T-helper 1 cell treated with Interleukin-12 subunit alpha and Interleukin-12 subunit beta and Interleukin-4 antibody, amounts not matched to agents 30 ng/mL and 1 ng/mL, for 36 hours (primary cell): ENCODE results near the gene DGKB. TPM values are rescaled to one million over a fixed set of nuclear protein-coding genes. Genes with fewer than 3 reads are reported as not detected.

Experiments used
- intact Hi-C: fragments of 100-400 bp; cut with micrococcal nuclease; formaldehyde crosslinking; loops from one replicate; pipeline ENCODE4 v1.15.1; 2024
- total RNA-seq: library from RNA; stranded (reverse); gene quantifications from 2 replicates; pipeline ENCODE4 v1.2.3, GENCODE V29; 2022

Gene DGKB
- total RNA-seq, 1 donor from 2014 or later = not detected

- intact Hi-C loops = loop anchor here (1.0 to 10.0 kb wide), 5 partner anchors 234 to 1410 kb away; no protein-coding TSS in a partner anchor
Observed at GRCh38 chr7:14691034-14691433, 211.5 kb downstream of the DGKB start.

GRCh38 chr7:14690486-14690885 is 212.1 kb downstream of the DGKB start:
- intact Hi-C loops = loop anchor here (5.0 to 10.0 kb wide), 4 partner anchors 233 to 1384 kb away; no protein-coding TSS in a partner anchor

GRCh38 chr7:14690075-14690474 is 212.5 kb downstream of the DGKB start:
- intact Hi-C loops = loop anchor here (5.0 to 10.0 kb wide), 4 partner anchors 233 to 1385 kb away; no protein-coding TSS in a partner anchor

- intact Hi-C loops = no loop called here
Observed at GRCh38 chr7:14688208-14688607, 214.3 kb downstream of the DGKB start.

- intact Hi-C loops = no loop called here
Observed at GRCh38 chr7:14687777-14688176, 214.8 kb downstream of the DGKB start.

DNA sequence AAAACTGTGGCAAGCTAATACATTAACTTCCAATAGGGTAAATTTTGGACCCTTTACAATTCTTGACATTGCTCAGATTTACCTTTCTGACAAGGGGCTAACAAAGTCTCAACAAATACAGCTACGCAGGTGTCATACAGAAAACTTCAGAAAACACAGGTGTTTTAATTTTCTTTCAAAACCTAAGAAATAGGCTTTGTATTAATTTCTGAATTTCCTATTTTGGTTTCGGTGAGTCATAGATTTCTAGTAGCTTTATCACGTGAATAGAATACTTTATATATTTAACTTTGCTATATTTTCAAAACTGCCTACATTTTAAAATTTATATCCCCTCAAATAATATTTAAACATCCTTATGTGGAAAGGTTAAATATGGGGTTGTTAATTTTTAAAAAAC is 215.3 kb downstream of the DGKB start:
- intact Hi-C loops = no loop called here

GRCh38 chr7:14685167-14685566 is 217.4 kb downstream of the DGKB start:
- intact Hi-C loops = no loop called here

DNA sequence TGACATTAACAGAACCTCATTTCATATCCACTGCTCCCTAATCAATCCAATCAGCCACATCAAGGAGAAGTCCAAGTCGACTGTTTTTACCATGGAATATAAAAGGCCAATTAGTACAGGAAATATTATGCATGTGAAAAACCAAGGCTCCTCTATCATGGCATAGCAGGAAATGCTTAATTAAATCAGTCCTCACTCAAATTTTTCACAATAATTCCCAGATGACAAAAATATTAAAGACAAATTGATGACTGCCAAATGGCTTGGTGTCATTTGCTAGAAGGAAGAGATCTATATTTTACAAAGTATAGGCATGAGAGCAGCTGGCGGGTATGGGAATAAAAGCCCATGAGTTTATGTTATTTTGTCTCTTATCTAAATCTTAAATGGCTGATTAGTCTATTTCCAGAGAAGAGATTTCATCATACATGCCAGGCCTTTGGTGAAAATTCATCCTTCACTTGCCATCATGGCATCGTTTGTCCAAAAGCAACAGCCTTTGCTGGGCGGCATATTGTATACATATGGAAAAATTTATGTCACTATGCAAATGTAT is 219.6 kb downstream of the DGKB start:
- intact Hi-C loops = no loop called here

DNA sequence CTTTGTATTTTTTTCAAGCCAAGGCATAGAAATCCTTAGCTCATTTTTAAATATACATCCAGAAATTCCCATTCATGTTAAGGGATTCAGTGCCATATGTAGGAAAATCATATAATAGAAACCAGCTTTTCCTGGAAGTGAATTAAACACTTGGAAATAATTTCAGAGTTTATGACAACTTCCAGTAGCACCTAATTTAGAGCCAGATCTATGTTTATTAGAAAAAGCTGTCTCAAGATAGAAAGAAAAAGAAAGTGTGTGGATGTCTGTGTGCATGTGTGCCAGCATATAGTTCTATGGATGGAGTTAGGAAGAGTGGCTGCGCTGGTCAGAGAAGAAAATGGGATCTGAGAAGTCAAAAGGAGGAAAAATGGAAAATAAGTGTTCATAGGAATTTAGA is 225.7 kb downstream of the DGKB start:
- intact Hi-C loops = no loop called here

- intact Hi-C loops = no loop called here
Observed at GRCh38 chr7:14673202-14673601, 229.3 kb downstream of the DGKB start.

DNA sequence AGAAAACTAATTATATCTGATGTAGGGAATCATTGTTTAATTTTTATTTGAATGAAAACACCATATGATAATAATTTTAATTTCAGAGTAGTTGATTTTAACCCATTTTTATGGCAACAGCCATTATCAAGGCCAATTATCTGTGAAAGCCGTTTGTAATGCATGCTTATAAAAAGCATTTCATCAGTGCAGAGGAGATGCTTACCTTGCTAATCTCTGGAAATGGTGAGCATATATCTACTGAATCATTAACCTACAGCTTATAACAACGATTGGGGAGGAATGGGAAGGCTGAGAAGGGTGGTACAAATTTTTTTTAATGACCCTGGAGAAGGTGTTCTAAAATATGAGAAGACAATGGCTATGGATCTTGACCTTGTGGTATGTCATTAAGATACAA is 235.6 kb downstream of the DGKB start:
- intact Hi-C loops = no loop called here

GRCh38 chr7:14666304-14666703 is 236.2 kb downstream of the DGKB start:
- intact Hi-C loops = no loop called here

DNA sequence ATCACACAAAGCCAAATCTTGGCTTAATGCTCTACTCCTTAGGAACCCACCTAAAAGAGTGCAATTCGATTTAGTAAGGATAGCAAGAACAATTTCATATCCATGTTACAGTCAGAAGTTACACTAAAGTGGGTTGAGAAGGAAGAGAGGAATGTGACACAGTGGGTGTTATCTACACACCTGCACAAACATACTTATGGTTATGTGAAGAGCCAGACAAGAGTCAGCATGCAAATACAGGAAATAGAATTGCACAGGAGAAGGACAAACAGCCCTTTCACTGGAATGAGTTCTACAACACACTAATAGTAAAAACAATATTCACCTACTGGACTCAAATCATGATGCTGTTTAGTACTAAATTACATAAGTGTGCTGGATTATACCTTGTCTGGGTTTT is 262.8 kb downstream of the DGKB start:
- intact Hi-C loops = no loop called here

DNA sequence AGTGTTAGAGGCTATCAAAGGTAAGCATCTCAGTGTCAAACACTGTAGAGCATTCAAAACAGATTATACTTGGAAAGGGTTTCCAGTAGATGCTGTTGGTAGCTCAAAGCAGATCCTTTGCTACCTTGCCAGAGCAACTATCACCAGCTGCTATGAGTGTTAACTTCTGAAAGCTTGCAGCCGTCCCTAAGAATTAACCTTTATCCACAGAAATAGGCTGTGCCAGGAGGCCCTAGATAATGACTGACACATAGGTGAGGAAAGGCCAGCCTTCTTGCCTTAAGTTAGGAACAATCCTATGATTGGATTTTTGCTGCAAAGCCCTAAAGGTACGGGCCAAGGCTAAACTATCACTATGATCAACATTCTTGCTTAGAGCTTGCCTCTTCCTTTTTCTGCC is 263.2 kb downstream of the DGKB start:
- intact Hi-C loops = no loop called here

GRCh38 chr7:14637968-14638367 is 264.6 kb downstream of the DGKB start:
- intact Hi-C loops = no loop called here

GRCh38 chr7:14635955-14636354 is 266.6 kb downstream of the DGKB start:
- intact Hi-C loops = no loop called here

DNA sequence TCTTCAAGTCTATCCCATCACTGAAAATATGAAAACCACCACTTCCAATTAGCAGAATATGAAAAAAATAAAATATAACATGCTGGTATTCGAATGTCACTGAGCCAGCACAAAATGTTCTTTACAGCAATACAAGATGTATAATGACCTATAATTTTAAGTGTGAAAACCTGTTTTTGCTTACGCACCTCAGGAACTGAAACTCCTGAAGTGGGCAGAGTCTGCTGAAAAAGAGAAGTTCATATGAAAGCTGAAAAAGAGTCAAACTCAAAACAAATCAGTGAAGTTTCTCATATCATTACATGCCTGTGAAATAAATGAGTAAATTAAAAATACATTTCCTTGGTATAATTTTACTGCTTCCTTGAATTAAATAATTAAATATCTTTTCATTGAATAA is 272.5 kb downstream of the DGKB start:
- intact Hi-C loops = no loop called here

- intact Hi-C loops = no loop called here
Observed at GRCh38 chr7:14628516-14628915, 274.0 kb downstream of the DGKB start.

DNA sequence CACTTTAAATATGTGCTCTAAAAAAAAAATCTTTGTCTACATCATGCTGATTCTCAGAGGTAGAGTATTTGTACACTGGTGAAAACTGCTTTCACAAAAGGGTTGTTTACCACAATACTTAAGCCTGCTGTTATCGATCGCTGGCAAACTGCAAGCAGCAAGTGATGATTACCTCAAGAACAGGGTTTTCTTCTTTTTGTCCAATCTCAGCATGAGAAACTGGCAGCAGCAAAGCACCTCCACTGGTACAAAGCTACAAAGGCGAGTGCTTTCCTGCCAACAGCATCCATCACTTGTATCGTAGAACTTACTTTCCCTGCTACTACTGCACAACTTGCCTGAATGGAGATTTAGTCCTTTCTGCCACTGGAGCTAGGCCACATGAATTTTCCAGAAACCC is 276.5 kb downstream of the DGKB start:
- intact Hi-C loops = no loop called here

- intact Hi-C loops = no loop called here
Observed at GRCh38 chr7:14622559-14622958, 280.0 kb downstream of the DGKB start.

DNA sequence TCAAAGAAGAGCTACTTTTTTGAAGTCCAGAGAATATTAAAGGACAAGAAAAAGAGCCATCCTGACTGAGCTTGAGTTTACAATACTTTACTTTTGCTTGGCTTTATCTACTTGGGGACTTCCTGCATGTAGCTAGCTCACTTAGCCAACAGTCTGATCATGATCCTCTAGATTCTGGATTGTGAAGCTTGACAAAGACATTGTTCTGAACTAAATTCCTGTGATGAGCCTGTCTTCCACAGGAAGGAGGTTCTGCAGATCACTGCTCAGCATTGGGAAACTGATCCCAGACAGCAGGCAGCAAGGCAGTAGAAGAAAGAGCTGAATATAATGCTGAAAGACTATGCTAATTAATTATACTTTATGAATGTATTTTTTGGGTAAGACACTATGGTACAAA is 296.4 kb downstream of the DGKB start:
- intact Hi-C loops = no loop called here

DNA sequence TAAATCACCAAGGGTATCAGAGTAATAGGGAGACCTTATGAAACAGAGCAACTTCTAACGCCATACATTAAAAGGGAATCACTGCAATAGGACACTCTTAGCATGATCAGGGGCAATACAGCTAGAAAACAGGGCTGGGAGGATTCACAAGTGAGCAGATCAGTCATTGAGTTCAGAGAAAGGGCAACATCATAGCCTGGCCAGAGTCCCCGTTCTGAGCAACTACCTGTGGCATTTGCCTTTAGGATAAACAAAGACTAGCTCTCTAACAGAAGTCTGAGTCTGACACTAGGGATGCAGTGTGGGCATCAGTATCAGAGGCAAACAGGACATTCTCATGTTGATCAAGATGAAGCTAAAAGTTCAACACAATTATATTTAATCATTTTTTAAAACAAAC is 297.9 kb downstream of the DGKB start:
- intact Hi-C loops = no loop called here

DNA sequence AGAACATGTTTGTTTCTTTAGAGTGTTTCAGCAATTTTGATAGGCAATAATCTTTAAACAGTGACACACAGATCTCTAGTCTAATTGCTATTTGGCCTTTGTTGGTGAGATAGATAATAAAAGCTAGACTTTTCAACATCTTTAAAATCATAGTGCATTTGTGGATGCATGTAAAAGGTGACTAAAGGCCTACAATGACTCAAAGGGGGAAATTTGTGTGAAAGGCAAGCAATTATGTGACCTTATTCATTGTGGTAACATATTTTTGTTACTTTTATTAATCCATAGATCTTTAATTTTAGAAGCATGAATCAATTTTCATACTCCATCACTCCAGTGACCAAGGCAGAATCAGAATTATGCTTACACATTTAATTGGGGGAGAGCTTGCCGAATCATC is 299.7 kb downstream of the DGKB start:
- intact Hi-C loops = no loop called here
